Keratinocyte (primary cell): ENCODE measurements around the gene HLTF. TPM values are rescaled to one million over a fixed set of nuclear protein-coding genes. Genes with fewer than 3 reads are reported as not detected.

ENCODE experiments used
- DNase-seq: peaks from one replicate; pipeline ENCODE4 v3.0.0-alpha.2; 2011; ENCODE audit warnings: low read depth, missing footprints, low spot score
- FAIRE-seq: peaks from 2 replicates; lab custom pipeline; 2011; peaks lifted over from hg19 to GRCh38; lab: Jason Lieb, UNC
- H2AFZ ChIP-seq: 2 replicates; pipeline ENCODE4 v1.6.0; 2012; ENCODE audit warnings: low read length, control low read depth, inconsistent platforms; ENCODE audit not compliant: control insufficient read depth
- H3K27ac ChIP-seq: 2 replicates; pipeline ENCODE4 v1.5.1; 2011; ENCODE audit warnings: low read length; ENCODE audit not compliant: control insufficient read depth, insufficient read depth
- H3K27me3 ChIP-seq: 3 replicates; pipeline ENCODE4 v1.6.0; 2011; ENCODE audit warnings: low read length; ENCODE audit not compliant: control insufficient read depth, insufficient read depth; ENCODE audit errors: extremely low read depth
- H3K36me3 ChIP-seq, 2 experiments: 2 replicates in 1 of 2; 3 replicates in 1 of 2; pipeline ENCODE4 v1.5.1; 2011; ENCODE audit warnings: low read length in 2 of 2, mild to moderate bottlenecking in 1 of 2; ENCODE audit not compliant: control insufficient read depth in 2 of 2, insufficient read depth in 2 of 2; ENCODE audit errors: extremely low read depth in 1 of 2
- H3K4me1 ChIP-seq: 3 replicates; pipeline ENCODE4 v1.5.1; 2011; ENCODE audit warnings: low read length; ENCODE audit not compliant: control insufficient read depth, insufficient read depth; ENCODE audit errors: extremely low read depth
- H3K4me2 ChIP-seq: 3 replicates; pipeline ENCODE4 v1.6.0; 2011; ENCODE audit warnings: low read depth, low read length; ENCODE audit not compliant: control insufficient read depth, insufficient read depth; ENCODE audit errors: extremely low read depth
- H3K4me3 ChIP-seq, 3 experiments: fragments of 200-600 bp in 1 of 3; sonication (generic) in 1 of 3; 2 replicates in 2 of 3; 3 replicates in 1 of 3; pipeline ENCODE4 v1.5.1; 2011 to 2016; ENCODE audit warnings: low read length in 3 of 3, mild to moderate bottlenecking in 3 of 3, control low read depth in 2 of 3, inconsistent platforms in 1 of 3, low read depth in 1 of 3, mixed read lengths in 1 of 3, mixed run types in 1 of 3, moderate library complexity in 1 of 3; ENCODE audit not compliant: control insufficient read depth in 2 of 3, insufficient read depth in 2 of 3; ENCODE audit errors: extremely low read depth in 1 of 3
- H3K79me2 ChIP-seq: 2 replicates; pipeline ENCODE4 v1.6.0; 2012; ENCODE audit warnings: low read length; ENCODE audit not compliant: control insufficient read depth, insufficient read depth
- H3K9ac ChIP-seq: 3 replicates; pipeline ENCODE4 v1.6.0; 2011; ENCODE audit warnings: low read length; ENCODE audit not compliant: control insufficient read depth, insufficient read depth; ENCODE audit errors: extremely low read depth
- H3K9me1 ChIP-seq: 3 replicates; pipeline ENCODE4 v1.6.0; 2011; ENCODE audit warnings: low read length; ENCODE audit not compliant: control insufficient read depth, insufficient read depth; ENCODE audit errors: extremely low read depth
- H3K9me3 ChIP-seq: 2 replicates; pipeline ENCODE4 v1.5.1; 2012; ENCODE audit warnings: low read depth, low read length; ENCODE audit not compliant: control insufficient read depth
- H4K20me1 ChIP-seq: 3 replicates; pipeline ENCODE4 v1.6.0; 2011; ENCODE audit warnings: low read length; ENCODE audit not compliant: control insufficient read depth, insufficient read depth; ENCODE audit errors: extremely low read depth
- EZH2 ChIP-seq: IDR thresholded peaks from one replicate; pipeline ENCODE4 v1.6.1; 2012; ENCODE audit warnings: inconsistent platforms, mild to moderate bottlenecking, low read length, moderate library complexity
- dilution Hi-C: fragments of 300-500 bp; cut with MboI; formaldehyde crosslinking; loops from one replicate; pipeline ENCODE4 v1.7.0; 2020; ENCODE audit warnings: low sequenced_read_pairs; ENCODE audit not compliant: extremely low pct_ligation_motif_present
- polyA plus RNA-seq, 5 experiments: library from polyadenylated mRNA; depleted of rRNA in 3 of 5; stranded (reverse) in 3 of 5; stranded (forward) in 1 of 5; unstranded in 1 of 5; fragments of >200 nt; gene quantifications; 1 replicate in 1 of 5; 2 replicates in 3 of 5; 3 replicates in 1 of 5; pipeline versions ENCODE4 v1.2.1 to v1.2.3, GENCODE V29; 2011 to 2012; ENCODE audit warnings: missing spikeins in 2 of 5, low read depth in 1 of 5, low replicate concordance in 1 of 5
- TF ChIP-seq, protein P1 (sequence below), 3 experiments: IDR thresholded peaks in 1 of 3; conservative IDR thresholded peaks in 1 of 3; optimal IDR thresholded peaks in 1 of 3; 2 replicates in 2 of 3; 3 replicates in 1 of 3; pipeline versions ENCODE3 to v1.5.1; 2011; ENCODE audit warnings: low read length in 3 of 3, mild to moderate bottlenecking in 3 of 3, moderate library complexity in 2 of 3, control low read depth in 1 of 3, inconsistent platforms in 1 of 3; ENCODE audit not compliant: insufficient read depth in 2 of 3; ENCODE audit errors: extremely low read depth in 1 of 3

HLTF gene
- polyA plus RNA-seq, 1 donor (not counting 4 experiments of a cell fraction or from before 2014, with no cell fraction given): 9.1 TPM

DNA sequence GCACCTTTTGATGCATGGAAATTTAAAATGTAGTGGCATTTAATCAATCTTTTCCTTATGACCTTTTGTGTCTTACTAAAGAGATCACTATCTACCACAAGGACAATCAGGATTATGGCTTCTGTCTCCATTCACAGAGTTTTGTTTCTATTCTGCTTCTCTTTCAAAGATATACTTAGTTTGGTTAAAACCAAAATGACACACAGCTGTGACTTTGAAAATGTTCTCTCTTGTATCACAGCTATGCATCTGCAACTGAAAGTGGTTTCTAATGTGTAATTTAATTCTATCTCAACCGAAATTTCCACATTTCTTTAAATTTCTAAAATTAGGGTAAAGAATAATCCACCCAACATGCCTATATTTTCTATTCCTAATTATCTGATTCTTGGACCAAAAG, 27.7 kb downstream of the HLTF start:
- no peak for FAIRE-seq
- Histone ChIP-seq H3K9me1 (no peaks in the 10 kb centered on the region), H3K27me3 (no peaks in the 10 kb centered on the region), H3K9me3 (no peaks in the 10 kb centered on the region), H2AFZ (no peak overlapping the region), H3K27ac (no peak overlapping the region), H3K4me1 (no peaks in the 10 kb centered on the region), H4K20me1 (no peaks in the 10 kb centered on the region), H3K79me2 (no peaks in the 10 kb centered on the region), H3K36me3 (peaks cover 0 to 2% of the 10 kb centered on the region in 2 experiments), H3K9ac (no peak overlapping the region), H3K4me2 (no peak overlapping the region), H3K4me3 (no peak overlapping the region)
- no peak for DNase-seq
- TF ChIP-seq, protein P1, sequence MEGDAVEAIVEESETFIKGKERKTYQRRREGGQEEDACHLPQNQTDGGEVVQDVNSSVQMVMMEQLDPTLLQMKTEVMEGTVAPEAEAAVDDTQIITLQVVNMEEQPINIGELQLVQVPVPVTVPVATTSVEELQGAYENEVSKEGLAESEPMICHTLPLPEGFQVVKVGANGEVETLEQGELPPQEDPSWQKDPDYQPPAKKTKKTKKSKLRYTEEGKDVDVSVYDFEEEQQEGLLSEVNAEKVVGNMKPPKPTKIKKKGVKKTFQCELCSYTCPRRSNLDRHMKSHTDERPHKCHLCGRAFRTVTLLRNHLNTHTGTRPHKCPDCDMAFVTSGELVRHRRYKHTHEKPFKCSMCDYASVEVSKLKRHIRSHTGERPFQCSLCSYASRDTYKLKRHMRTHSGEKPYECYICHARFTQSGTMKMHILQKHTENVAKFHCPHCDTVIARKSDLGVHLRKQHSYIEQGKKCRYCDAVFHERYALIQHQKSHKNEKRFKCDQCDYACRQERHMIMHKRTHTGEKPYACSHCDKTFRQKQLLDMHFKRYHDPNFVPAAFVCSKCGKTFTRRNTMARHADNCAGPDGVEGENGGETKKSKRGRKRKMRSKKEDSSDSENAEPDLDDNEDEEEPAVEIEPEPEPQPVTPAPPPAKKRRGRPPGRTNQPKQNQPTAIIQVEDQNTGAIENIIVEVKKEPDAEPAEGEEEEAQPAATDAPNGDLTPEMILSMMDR (optimal IDR thresholded peaks at IDR 0.05 in 1 of 3, IDR thresholded peaks at IDR 0.05 in 1 of 3, conservative IDR thresholded peaks at IDR 0.05 in 1 of 3; ENCODE audit: extremely low read depth in 1 of 3, insufficient read depth in 2 of 3, low read length in 3 of 3): no peak
- TF ChIP-seq EZH2: no peak
- dilution Hi-C loops: no loop called here

DNA sequence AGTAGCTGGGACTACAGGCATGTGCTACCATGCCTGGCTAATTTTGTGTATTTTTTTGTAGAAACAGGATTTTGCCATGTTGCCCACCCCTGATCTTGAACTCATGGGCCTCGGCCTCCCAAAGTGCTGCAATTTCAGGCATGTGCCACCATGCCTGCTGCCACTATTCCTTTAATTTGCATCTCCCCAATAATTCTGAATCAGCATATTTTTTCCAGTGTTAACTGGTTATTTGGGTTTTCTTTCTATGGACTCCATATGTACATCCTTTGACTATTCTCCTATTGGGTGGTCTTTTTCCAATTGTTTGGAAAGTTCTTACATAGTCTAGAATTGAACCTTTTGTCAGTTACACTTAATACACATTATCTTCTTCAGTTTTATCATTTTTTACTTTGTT, 28.1 kb downstream of the HLTF start:
- no peak overlapping the region for H3K9ac ChIP-seq
- no peaks in the 10 kb centered on the region for H3K4me1 ChIP-seq
- H3K9me1 ChIP-seq: no peaks in the 10 kb centered on the region
- dilution Hi-C loops: no loop called here
- H3K4me3 ChIP-seq: no peak overlapping the region
- no peak overlapping the region for H3K27ac ChIP-seq
- no peak for TF ChIP-seq EZH2
- TF ChIP-seq, protein P1 (optimal IDR thresholded peaks at IDR 0.05 in 1 of 3, IDR thresholded peaks at IDR 0.05 in 1 of 3, conservative IDR thresholded peaks at IDR 0.05 in 1 of 3; ENCODE audit: extremely low read depth in 1 of 3, insufficient read depth in 2 of 3, low read length in 3 of 3): no peak
- no peak overlapping the region for H2AFZ ChIP-seq
- H3K36me3 ChIP-seq: peaks cover 0 to 3% of the 10 kb centered on the region in 2 experiments
- H3K9me3 ChIP-seq: no peaks in the 10 kb centered on the region
- H3K79me2 ChIP-seq: no peaks in the 10 kb centered on the region
- H3K4me2 ChIP-seq: no peak overlapping the region
- FAIRE-seq: no peak
- H3K27me3 ChIP-seq: no peaks in the 10 kb centered on the region
- no peak for DNase-seq
- no peaks in the 10 kb centered on the region for H4K20me1 ChIP-seq
